ENCODE results near the gene CPEB1. TPM values are rescaled to one million over a fixed set of nuclear protein-coding genes. Genes with fewer than 3 reads are reported as not detected.

CPEB1 gene
- not detected in 2 replicates for total RNA-seq (2014; rRNA removed; shearing (Covaris generic); ENCODE audit: low replicate concordance)

DNA sequence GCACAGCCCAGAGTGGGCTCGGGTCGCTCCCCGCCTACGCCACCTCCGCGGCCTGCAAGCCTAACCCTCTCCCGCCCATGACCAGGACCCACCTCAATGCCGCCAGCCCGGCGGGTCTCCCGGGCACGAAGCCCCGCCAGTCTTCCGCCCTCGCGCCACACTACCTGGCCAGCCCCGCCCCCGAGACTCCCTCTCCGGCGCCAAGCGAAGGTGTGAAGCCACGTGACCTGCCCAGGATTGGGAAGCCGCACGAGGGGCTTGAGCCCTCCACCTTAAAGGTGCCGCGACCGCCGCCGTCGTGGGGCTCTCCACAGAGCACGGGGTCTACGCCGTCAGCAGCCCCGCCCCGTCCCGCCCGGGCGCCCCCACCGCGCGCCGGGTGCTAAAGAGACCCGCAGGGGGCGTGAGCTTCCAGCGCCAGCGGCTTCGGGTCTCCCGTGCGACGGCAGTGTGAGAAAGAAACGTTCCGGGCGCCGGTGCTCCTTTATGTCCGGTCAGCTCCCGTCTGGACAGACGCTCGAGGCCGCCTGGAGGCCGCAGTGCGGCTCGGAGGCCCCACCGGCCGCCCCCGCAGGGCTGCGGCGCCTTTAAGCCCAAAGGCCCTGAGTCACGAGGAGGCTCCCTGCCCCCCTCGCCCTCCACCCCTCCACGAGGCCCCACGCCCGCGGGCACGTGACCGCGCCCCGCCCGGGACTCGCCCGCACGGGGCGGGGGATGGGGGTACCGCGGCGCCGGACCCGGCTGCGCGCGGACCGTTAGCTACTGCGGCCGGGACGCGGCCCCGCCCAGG lies at the start of gene CPEB1:
Gene CPEB1, minus strand, starts transcription at position 319 of the 790 bp plus-strand sequence. CDS start 18,904 bp downstream, outside the sequence.
- H4K20me1 ChIP-seq (ENCODE audit: insufficient read depth, low read depth, low read length) = no peaks in the 10 kb centered on the region
- H3K9me2 ChIP-seq (replicated peaks; ENCODE audit: insufficient read depth, low read length) = no peaks in the 10 kb centered on the region
- DNase-seq = no peak
- no peaks in the 10 kb centered on the region for H3K9me3 ChIP-seq (ENCODE audit: low read length)
- no peak within 1 kb of the TSS for H3K27ac ChIP-seq (ENCODE audit: low read length)
- H3K36me3 ChIP-seq (ENCODE audit: insufficient read depth, low read length) = no peaks in the 10 kb centered on the region
- H2AFZ ChIP-seq (ENCODE audit: low read length) = no peak within 1 kb of the TSS
- H3K4me3 ChIP-seq (ENCODE audit: low read length) = no peak within 1 kb of the TSS
- no peak within 1 kb of the TSS for H3K4me2 ChIP-seq (ENCODE audit: low read depth, low read length, poor library complexity, severe bottlenecking)
- no peaks in the 10 kb centered on the region for H3K79me2 ChIP-seq (ENCODE audit: low read length)
- no peaks in the 10 kb centered on the region; the same call in 1 of the 2 replicates for H3K27me3 ChIP-seq (ENCODE audit: low read length)
- no peak within 1 kb of the TSS for H3K9ac ChIP-seq (ENCODE audit: low read length)
- peaks cover 22% of the 10 kb centered on the region for H3K4me1 ChIP-seq (ENCODE audit: low read length)

DNA sequence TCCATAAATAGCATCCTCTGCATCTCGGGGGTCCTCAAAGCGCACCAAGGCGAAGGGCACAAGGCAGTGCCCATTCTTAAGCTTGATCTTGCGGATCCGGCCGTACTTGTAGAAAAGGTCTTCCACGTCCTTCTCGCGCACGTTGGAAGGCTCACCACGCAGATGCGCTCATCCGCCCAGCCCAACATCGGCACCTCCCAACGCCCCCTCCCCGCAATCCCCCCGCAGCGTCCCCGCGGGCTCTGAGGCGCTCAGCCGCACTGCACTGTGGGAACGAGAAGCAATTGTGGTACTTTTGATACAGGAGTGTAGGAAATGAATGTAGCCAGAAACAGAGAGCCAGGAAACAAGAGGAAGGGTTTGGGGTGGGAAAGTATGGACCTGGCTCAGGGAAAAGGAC lies 45.0 kb upstream of the CPEB1 start:
- Histone ChIP-seq H3K4me1 (ENCODE audit: low read length) (no peaks in the 10 kb centered on the region), H3K9ac (ENCODE audit: low read length) (no peak overlapping the region), H3K79me2 (ENCODE audit: low read length) (no peaks in the 10 kb centered on the region), H3K4me3 (ENCODE audit: low read length) (no peak overlapping the region), H3K27ac (ENCODE audit: low read length) (no peak overlapping the region), H3K4me2 (ENCODE audit: low read depth, low read length, poor library complexity, severe bottlenecking) (no peak overlapping the region), H3K27me3 (ENCODE audit: low read length) (no peaks in the 10 kb centered on the region), H3K9me3 (ENCODE audit: low read length) (no peaks in the 10 kb centered on the region), H3K36me3 (ENCODE audit: insufficient read depth, low read length) (no peaks in the 10 kb centered on the region), H3K9me2 (replicated peaks; ENCODE audit: insufficient read depth, low read length) (no peaks in the 10 kb centered on the region), H2AFZ (ENCODE audit: low read length) (no peak overlapping the region), H4K20me1 (ENCODE audit: insufficient read depth, low read depth, low read length) (no peaks in the 10 kb centered on the region)
- DNase-seq = no peak

DNA sequence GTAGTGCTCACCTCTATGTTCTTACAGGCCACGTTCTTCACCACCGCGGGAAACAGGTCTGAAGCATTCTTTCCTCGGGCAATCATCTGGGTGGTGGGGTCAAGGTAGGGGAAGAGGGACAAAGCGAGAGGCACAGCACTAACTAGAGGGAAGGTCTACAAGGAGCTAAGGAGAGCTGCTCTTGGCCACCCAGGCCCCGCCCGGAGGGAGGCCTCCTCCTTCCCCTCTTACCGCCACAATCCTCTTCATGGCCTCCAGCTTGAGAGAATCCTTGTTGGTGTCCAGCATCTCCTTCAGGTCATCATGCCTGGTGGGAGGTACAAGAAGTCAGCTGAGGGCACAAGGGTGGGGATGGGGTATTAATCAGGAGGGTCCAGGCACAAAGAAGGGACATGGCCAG lies 42.0 kb upstream of the CPEB1 start:
- Histone ChIP-seq H2AFZ (ENCODE audit: low read length) (no peak overlapping the region), H3K9ac (ENCODE audit: low read length) (no peak overlapping the region), H3K9me2 (replicated peaks; ENCODE audit: insufficient read depth, low read length) (no peaks in the 10 kb centered on the region), H3K4me2 (ENCODE audit: low read depth, low read length, poor library complexity, severe bottlenecking) (no peak overlapping the region), H3K27me3 (ENCODE audit: low read length) (no peaks in the 10 kb centered on the region), H3K79me2 (ENCODE audit: low read length) (no peaks in the 10 kb centered on the region), H3K27ac (ENCODE audit: low read length) (no peak overlapping the region), H4K20me1 (ENCODE audit: insufficient read depth, low read depth, low read length) (no peaks in the 10 kb centered on the region), H3K4me1 (ENCODE audit: low read length) (no peaks in the 10 kb centered on the region), H3K36me3 (ENCODE audit: insufficient read depth, low read length) (no peaks in the 10 kb centered on the region), H3K4me3 (ENCODE audit: low read length) (no peak overlapping the region), H3K9me3 (ENCODE audit: low read length) (no peaks in the 10 kb centered on the region)
- DNase-seq = no peak

DNA sequence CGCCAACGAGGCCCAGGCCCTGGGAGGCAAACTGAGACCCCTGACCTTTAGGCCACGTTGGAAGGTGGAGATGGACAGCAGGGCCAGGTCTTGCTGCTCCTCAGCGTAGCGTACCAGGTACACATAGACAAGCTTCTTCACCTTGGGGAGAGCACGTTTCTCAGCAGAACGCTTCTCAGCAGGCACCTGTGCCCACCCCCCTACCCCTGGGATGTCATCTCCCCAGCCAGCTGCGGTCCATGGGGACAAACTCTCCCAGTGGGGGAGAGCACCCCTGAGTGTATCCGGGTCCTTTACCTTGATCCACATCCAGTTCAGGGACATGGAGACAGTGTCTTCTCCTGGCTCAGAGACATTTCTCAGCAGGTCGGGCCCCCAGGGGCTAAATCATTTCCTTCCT lies 41.5 kb upstream of the CPEB1 start:
- H3K4me3 ChIP-seq (ENCODE audit: low read length) = no peak overlapping the region
- DNase-seq = no peak
- no peaks in the 10 kb centered on the region for H3K4me1 ChIP-seq (ENCODE audit: low read length)
- no peaks in the 10 kb centered on the region for H3K27me3 ChIP-seq (ENCODE audit: low read length)
- no peaks in the 10 kb centered on the region for H4K20me1 ChIP-seq (ENCODE audit: insufficient read depth, low read depth, low read length)
- H3K79me2 ChIP-seq (ENCODE audit: low read length) = no peaks in the 10 kb centered on the region
- no peak overlapping the region for H3K9ac ChIP-seq (ENCODE audit: low read length)
- H3K4me2 ChIP-seq (ENCODE audit: low read depth, low read length, poor library complexity, severe bottlenecking) = no peak overlapping the region
- no peaks in the 10 kb centered on the region for H3K9me2 ChIP-seq (replicated peaks; ENCODE audit: insufficient read depth, low read length)
- H3K27ac ChIP-seq (ENCODE audit: low read length) = no peak overlapping the region
- H2AFZ ChIP-seq (ENCODE audit: low read length) = no peak overlapping the region
- H3K36me3 ChIP-seq (ENCODE audit: insufficient read depth, low read length) = no peaks in the 10 kb centered on the region
- H3K9me3 ChIP-seq (ENCODE audit: low read length) = no peaks in the 10 kb centered on the region

DNA sequence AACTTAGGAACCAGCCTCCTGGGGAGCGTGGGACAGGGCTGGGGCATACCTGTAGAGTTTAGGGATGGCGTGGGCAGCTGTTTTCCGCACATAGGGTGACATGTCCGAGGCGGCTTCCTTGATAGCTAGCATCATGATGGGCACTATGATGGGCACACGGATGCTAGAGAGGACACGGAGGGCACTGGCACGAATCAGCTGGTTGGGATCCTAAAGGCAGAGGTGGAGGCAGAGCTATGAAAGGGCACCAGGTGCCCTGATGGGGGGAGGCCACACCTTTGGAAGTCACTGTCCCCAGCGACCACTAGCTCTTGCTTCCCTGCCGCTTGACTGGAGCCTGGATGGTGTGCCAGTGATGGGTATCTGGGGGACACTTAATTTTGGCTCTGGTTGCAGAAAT lies 34.2 kb upstream of the CPEB1 start:
- Histone ChIP-seq H3K9me3 (ENCODE audit: low read length) (no peaks in the 10 kb centered on the region), H3K4me1 (ENCODE audit: low read length) (no peaks in the 10 kb centered on the region), H3K27me3 (ENCODE audit: low read length) (no peaks in the 10 kb centered on the region), H3K36me3 (ENCODE audit: insufficient read depth, low read length) (no peaks in the 10 kb centered on the region), H3K79me2 (ENCODE audit: low read length) (no peaks in the 10 kb centered on the region), H3K9ac (ENCODE audit: low read length) (no peak overlapping the region), H2AFZ (ENCODE audit: low read length) (no peak overlapping the region), H3K4me3 (ENCODE audit: low read length) (no peak overlapping the region), H3K27ac (ENCODE audit: low read length) (no peak overlapping the region), H3K4me2 (ENCODE audit: low read depth, low read length, poor library complexity, severe bottlenecking) (no peak overlapping the region), H3K9me2 (replicated peaks; ENCODE audit: insufficient read depth, low read length) (no peaks in the 10 kb centered on the region), H4K20me1 (ENCODE audit: insufficient read depth, low read depth, low read length) (no peaks in the 10 kb centered on the region)
- no peak for DNase-seq

DNA sequence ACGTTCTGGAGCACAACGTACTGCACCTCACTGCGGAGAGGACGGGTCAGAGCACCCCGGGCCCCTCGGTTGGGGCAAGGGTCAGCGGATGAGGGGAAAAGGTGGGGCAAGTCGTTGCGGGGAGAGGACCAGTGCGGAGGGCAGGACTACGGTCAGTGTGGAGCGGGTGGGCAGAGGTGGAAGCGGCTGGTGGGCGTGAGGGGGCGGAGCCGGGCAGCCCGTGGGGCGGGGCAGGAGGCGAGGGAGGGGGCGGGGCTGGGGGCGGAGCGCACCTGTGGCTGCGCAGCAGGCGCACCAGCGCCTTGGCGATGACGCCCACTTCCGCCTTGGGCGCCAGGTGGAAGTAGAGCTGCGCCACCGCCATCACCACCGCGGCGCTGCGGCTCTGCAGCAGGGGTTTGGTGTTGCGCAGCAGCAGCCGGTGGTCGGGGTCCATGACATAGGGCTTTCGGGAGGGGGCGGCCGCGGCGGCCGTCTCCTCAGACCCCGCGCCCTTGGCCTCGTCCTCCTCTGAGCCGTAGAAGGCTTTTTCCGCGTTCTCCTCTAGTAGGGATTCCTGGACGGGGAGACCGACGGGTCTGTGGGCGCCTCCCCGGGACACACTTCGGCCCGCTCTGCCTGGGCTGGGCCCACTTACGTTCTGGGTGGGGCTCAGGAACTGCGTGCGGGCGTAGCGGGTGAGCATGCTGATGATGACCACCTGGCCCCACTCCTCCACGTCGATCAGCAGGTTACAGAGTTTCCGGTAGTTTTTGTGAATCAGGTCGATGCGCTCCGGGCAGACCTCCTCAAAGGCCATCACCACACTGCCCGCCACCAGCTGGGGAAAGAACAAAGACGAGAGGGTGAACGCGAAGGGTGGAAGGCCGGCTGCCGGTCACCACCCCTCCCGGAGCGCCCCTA lies 33.3 kb upstream of the CPEB1 start:
- H4K20me1 ChIP-seq (ENCODE audit: insufficient read depth, low read depth, low read length) = no peaks in the 10 kb centered on the region
- no peak overlapping the region for H3K9ac ChIP-seq (ENCODE audit: low read length)
- H2AFZ ChIP-seq (ENCODE audit: low read length) = no peak overlapping the region
- no peaks in the 10 kb centered on the region for H3K36me3 ChIP-seq (ENCODE audit: insufficient read depth, low read length)
- no peaks in the 10 kb centered on the region for H3K4me1 ChIP-seq (ENCODE audit: low read length)
- no peaks in the 10 kb centered on the region for H3K27me3 ChIP-seq (ENCODE audit: low read length)
- H3K27ac ChIP-seq (ENCODE audit: low read length) = no peak overlapping the region
- no peak overlapping the region for H3K4me3 ChIP-seq (ENCODE audit: low read length)
- no peak overlapping the region for H3K4me2 ChIP-seq (ENCODE audit: low read depth, low read length, poor library complexity, severe bottlenecking)
- H3K79me2 ChIP-seq (ENCODE audit: low read length) = no peaks in the 10 kb centered on the region
- no peaks in the 10 kb centered on the region for H3K9me2 ChIP-seq (replicated peaks; ENCODE audit: insufficient read depth, low read length)
- DNase-seq = no peak
- H3K9me3 ChIP-seq (ENCODE audit: low read length) = no peaks in the 10 kb centered on the region

DNA sequence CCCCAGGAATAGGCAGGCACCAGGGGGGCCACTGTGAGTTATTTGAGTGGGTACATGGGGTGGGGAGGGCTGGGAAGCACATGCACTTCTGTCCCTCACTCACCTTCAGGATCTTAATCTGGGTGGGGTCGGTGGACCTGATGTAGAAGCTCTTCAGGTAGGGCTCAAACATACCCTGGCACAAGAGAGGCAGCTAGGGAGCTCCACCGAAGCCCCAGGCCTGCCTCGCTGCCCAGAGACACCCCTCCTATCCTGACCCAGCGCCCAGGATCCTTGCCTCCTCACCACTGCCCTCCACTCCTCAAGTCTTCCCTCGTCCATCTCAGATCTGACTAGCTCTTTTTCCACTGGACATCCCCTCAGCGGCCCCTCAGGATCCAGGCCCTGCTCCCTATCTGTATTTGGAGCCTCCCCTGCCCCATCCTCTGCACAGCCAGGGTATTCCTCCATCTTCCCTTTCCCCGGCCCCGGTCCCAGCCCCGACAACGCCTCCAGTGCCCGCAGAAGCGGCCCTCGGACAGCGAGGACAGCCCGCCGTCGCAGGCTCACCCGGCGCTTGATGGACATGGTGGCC lies 32.5 kb upstream of the CPEB1 start:
- Histone ChIP-seq H3K79me2 (ENCODE audit: low read length) (no peaks in the 10 kb centered on the region), H3K9me2 (replicated peaks; ENCODE audit: insufficient read depth, low read length) (no peaks in the 10 kb centered on the region), H3K9ac (ENCODE audit: low read length) (no peak overlapping the region), H3K27ac (ENCODE audit: low read length) (no peak overlapping the region), H3K4me3 (ENCODE audit: low read length) (no peak overlapping the region), H4K20me1 (ENCODE audit: insufficient read depth, low read depth, low read length) (no peaks in the 10 kb centered on the region), H3K4me2 (ENCODE audit: low read depth, low read length, poor library complexity, severe bottlenecking) (no peak overlapping the region), H3K9me3 (ENCODE audit: low read length) (no peaks in the 10 kb centered on the region), H2AFZ (ENCODE audit: low read length) (no peak overlapping the region), H3K36me3 (ENCODE audit: insufficient read depth, low read length) (no peaks in the 10 kb centered on the region), H3K4me1 (ENCODE audit: low read length) (no peaks in the 10 kb centered on the region), H3K27me3 (ENCODE audit: low read length) (no peaks in the 10 kb centered on the region)
- DNase-seq = no peak

DNA sequence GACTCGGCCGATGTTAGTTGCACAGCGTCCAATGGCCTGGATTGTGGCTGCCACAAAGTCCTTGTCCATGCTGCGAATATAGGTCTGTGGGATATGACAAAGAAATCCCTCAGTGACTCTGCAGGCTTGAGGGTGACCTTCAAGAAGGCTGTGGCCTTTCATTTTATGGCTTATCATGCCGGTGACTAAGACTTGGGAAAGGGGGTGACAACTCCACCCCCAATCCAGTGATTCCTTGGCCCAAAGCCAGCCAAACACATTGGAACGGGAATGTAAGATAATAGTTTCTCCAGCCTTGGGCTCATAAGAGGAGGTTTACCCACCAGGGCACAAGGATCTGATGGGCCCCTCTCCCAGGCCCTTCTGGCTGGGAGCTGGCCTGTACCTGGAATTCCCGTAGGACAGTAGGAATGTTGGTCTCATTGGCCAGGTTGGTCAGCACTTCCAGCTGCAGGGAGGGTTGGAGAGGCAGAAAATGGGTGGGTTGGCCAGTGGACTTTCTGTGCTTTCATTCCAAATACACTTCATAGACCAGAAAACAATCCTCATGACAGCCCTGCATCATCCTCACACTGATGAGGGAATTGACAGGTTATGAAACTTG lies 30.7 kb upstream of the CPEB1 start:
- Histone ChIP-seq H3K36me3 (ENCODE audit: insufficient read depth, low read length) (no peaks in the 10 kb centered on the region), H3K9me3 (ENCODE audit: low read length) (no peaks in the 10 kb centered on the region), H3K9ac (ENCODE audit: low read length) (no peak overlapping the region), H3K9me2 (replicated peaks; ENCODE audit: insufficient read depth, low read length) (no peaks in the 10 kb centered on the region), H2AFZ (ENCODE audit: low read length) (no peak overlapping the region), H3K4me3 (ENCODE audit: low read length) (no peak overlapping the region), H3K4me1 (ENCODE audit: low read length) (no peaks in the 10 kb centered on the region), H3K79me2 (ENCODE audit: low read length) (no peaks in the 10 kb centered on the region), H3K27ac (ENCODE audit: low read length) (no peak overlapping the region), H3K27me3 (ENCODE audit: low read length) (no peaks in the 10 kb centered on the region), H4K20me1 (ENCODE audit: insufficient read depth, low read depth, low read length) (no peaks in the 10 kb centered on the region), H3K4me2 (ENCODE audit: low read depth, low read length, poor library complexity, severe bottlenecking) (no peak overlapping the region)
- DNase-seq = no peak
